Pancreas (tissue), 10 donors: ENCODE measurements around the gene RASGRP3. TPM values are rescaled to one million over a fixed set of nuclear protein-coding genes. Genes with fewer than 3 reads are reported as not detected.

Source experiments
- ATAC-seq, 4 donors: fragments of 200-7000 bp; cut with Tn5 transposase; one replicate each; pipeline versions ENCODE4 v1.8.0 to v1.9.1; 2020; ENCODE audit warnings: mild to moderate bottlenecking in 4 of 4, moderate library complexity in 4 of 4
- DNase-seq, 6 donors: peaks; one replicate each; pipeline ENCODE4 v3.0.0-alpha.2; 2020
- FAIRE-seq: peaks from 2 replicates; lab custom pipeline; 2012; peaks lifted over from hg19 to GRCh38; lab: Jason Lieb, UNC
- H3K27ac ChIP-seq, 4 donors: fragments of 200-600 bp; sonication (generic); 1 replicate in 3 of 4; 2 replicates in 1 of 4; pipeline versions ENCODE4 v1.5.0 to v1.8.0; 2020
- H3K27me3 ChIP-seq, 4 donors: fragments of 200-600 bp; one replicate each; pipeline ENCODE4 v1.8.0; 2021
- H3K36me3 ChIP-seq, 3 donors: fragments of 200-600 bp; sonication (generic) in 1 of 3; one replicate each; pipeline versions ENCODE4 v1.5.0 to v1.8.0; 2020 to 2021
- H3K4me1 ChIP-seq, 3 donors: fragments of 200-600 bp; one replicate each; pipeline ENCODE4 v1.8.0; 2021
- H3K4me3 ChIP-seq, 4 donors: fragments of 200-600 bp; sonication (generic) in 2 of 4; one replicate each; pipeline versions ENCODE4 v1.5.0 to v1.8.0; 2020 to 2021
- H3K9me3 ChIP-seq, 4 donors: fragments of 200-600 bp; one replicate each; pipeline ENCODE4 v1.8.0; 2021
- CTCF ChIP-seq, 4 donors: fragments of 200-600 bp; sonication (generic) in 3 of 4; IDR thresholded peaks; one replicate each; pipeline versions ENCODE4 v1.5.0 to v1.8.0; 2021; ENCODE audit warnings: antibody characterized with exemption in 4 of 4
- WGBS, 2 donors: extraction: QIAGEN DNeasy Blood & Tissue Kit; methylation state at CpG; one replicate each; pipeline ENCODE4 v1.1.7; 2013; 5-methylcytosine and 5-hydroxymethylcytosine counted together
- intact Hi-C, 3 donors: fragments of 100-400 bp; cut with DNase I; formaldehyde crosslinking; loops; one replicate each; pipeline versions ENCODE4 v1.11.1 to v1.14.2; 2022
- polyA plus RNA-seq, 2 donors: library from polyadenylated mRNA; stranded (reverse); fragments of 200-250 nt; gene quantifications; one replicate each; pipeline ENCODE4 v1.2.3, GENCODE V29; 2013
- total RNA-seq, 6 donors: library from RNA; stranded (reverse); fragmentation: NEBNext Ultra II Directional in 4 of 6; extraction: Animal tissue kit (Norgen Biotek cat#: 25700) in 4 of 6; gene quantifications; one replicate each; pipeline versions ENCODE4 v1.2.1 to v1.2.4, GENCODE V29; 2021 to 2023
- donor health status: healthy with polysubstance abuse.
- donor health status: DM: no; HTN: no; CAD: no; lungs with moderate emphysema.
- donor health status: DM: no; HTN: no; CAD: no.
- donor health status: control.
- donor health status: control.
- donor health status: Bipolar disorder and iron deficiency.
- donor health status: DM: yes; HTN: yes; CAD: no.
- donor health status: DM: no; HTN: no; CAD: no.
- donor health status: DM: no; HTN: no; CAD: no.
- donor health status: DM: yes; HTN: yes; CAD: no.

Gene RASGRP3
- total and polyA plus RNA-seq, 8 donors, result 0.92 to 14.9 (median 3.0) TPM

DNA sequence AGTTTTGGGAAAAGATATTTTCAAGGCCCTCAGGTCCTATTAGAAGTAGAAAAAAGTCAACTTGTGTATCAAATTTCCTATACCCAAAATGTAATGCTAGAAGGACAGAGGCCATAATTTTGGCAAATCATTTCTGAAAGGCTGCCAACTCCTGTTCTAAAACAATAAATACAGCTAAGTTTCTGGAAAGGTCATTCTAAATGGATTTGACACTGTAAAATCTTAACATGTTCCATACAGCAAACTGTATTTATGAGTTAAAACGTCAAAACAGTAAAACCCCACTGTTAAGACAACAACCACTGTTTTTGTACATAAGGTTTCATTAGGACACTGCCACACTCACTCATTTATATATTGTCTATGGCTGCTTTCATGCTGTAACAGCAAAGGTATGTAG is 113.0 kb downstream of the RASGRP3 start:
- TF ChIP-seq CTCF (IDR thresholded peaks at IDR 0.05), result no peak
- WGBS, 2 donors, result 13 to 20% methylated on average over 1 of the region's 1 CpG
- ATAC-seq (no peak), FAIRE-seq (no peak), DNase-seq (no peak)
- no peak overlapping the region for H3K27ac ChIP-seq
- H3K4me3 ChIP-seq, result no peak overlapping the region
- H3K36me3 ChIP-seq, result peaks cover 0 to 13% (median 0%) of the 10 kb centered on the region in 3 donors
- no peaks in the 10 kb centered on the region for H3K9me3 ChIP-seq
- intact Hi-C loops, result no loop called here
- H3K4me1 ChIP-seq, result peaks cover 0 to 3% (median 0%) of the 10 kb centered on the region in 3 donors
- no peaks in the 10 kb centered on the region for H3K27me3 ChIP-seq

DNA sequence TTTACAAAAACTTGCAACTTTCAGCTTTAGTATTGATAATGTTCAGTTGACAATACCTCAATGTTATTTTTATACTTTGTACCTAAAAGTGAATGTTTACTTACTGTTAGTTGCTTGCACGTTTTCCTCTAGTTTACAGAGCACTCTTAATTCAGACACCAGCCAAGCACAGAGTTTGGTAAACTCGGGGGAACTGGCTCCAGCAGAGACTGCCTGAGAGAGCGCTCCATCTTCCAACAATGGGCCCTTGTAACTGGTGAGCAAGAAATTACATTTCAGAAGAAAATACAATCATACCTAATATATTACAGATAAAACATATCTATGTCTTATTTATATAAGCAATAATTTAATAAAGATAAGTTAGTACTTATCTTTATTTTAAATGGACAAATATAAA is 118.9 kb downstream of the RASGRP3 start:
- no peak overlapping the region for H3K4me3 ChIP-seq
- peaks cover 0 to 6% (median 0%) of the 10 kb centered on the region in 3 donors for H3K36me3 ChIP-seq
- 44 to 45% methylated on average over 3 of the region's 3 CpGs for WGBS, 2 donors
- TF ChIP-seq CTCF (IDR thresholded peaks at IDR 0.05), result no peak
- H3K9me3 ChIP-seq, result no peaks in the 10 kb centered on the region
- intact Hi-C loops, result no loop called here
- peaks cover 3 to 27% (median 23%) of the 10 kb centered on the region in 3 donors for H3K4me1 ChIP-seq
- no peak overlapping the region for H3K27ac ChIP-seq
- H3K27me3 ChIP-seq, result no peaks in the 10 kb centered on the region
- no peak for ATAC-seq
- DNase-seq, result no peak
- FAIRE-seq, result no peak

- Histone ChIP-seq H3K36me3 (peaks cover 0 to 6% (median 0%) of the 10 kb centered on the region in 3 donors), H3K4me3 (no peak overlapping the region), H3K9me3 (no peaks in the 10 kb centered on the region), H3K27ac (no peak overlapping the region), H3K4me1 (peaks cover 3 to 27% (median 23%) of the 10 kb centered on the region in 3 donors), H3K27me3 (no peaks in the 10 kb centered on the region)
- ATAC-seq (no peak), FAIRE-seq (no peak), DNase-seq (no peak)
- 63 to 76% methylated on average over 3 of the region's 3 CpGs for WGBS, 2 donors
- intact Hi-C loops, result no loop called here
- no peak for TF ChIP-seq CTCF (IDR thresholded peaks at IDR 0.05)
Measured at GRCh38 chr2:33597026-33597425, 120.6 kb downstream of the RASGRP3 start.

DNA sequence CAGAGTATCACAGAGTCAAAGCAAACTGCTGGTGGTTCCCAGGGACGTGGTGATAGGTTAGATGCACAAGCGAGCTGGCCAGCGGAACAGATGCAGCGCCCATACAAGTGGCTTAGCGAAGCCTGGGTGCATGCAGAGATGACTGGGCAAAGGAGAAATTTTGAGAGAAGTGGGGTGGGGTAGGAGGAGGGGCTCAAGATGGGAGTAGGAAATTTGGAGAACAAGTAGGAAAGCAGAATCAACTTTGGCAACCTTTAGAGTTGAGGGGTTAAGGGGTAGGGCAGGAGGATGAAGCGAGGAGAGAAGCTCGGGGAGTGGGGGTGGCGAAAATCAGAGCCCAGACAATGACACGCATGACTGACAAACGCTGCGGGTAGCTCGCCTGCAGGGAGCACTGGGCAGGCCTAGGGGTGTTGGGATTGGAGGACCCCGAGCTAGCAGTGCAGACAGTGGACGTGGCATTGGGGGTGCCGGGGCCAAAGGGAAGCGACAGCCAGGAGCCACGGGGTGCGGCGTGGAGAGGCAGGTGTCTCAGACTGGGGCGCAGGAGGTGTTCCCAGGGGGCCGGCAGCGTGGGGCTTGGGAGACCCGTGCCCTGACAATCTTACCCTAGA is 122.2 kb downstream of the RASGRP3 start:
- WGBS, 2 donors, result 0 to 1% methylated on average over 23 of the region's 23 CpGs
- no peak for FAIRE-seq
- peak in 4 of 6 donors; percentile 12 to 61 (median 29) for DNase-seq
- H3K4me1 ChIP-seq, result peaks cover 3 to 27% (median 23%) of the 10 kb centered on the region in 3 donors
- H3K27me3 ChIP-seq, result no peaks in the 10 kb centered on the region
- intact Hi-C loops, result no loop called here
- TF ChIP-seq CTCF (IDR thresholded peaks at IDR 0.05), result no peak
- H3K36me3 ChIP-seq, result peaks cover 0 to 3% (median 0%) of the 10 kb centered on the region in 3 donors
- peak; percentile 23 to 58 (median 32) for ATAC-seq
- H3K4me3 ChIP-seq, result peak overlapping the region; percentile 72 to 87 (median 77)
- H3K9me3 ChIP-seq, result no peaks in the 10 kb centered on the region
- peak overlapping the region; percentile 17 to 69 (median 57) for H3K27ac ChIP-seq
